NB4 (cell line): ENCODE results near the gene MACROD2.

Source experiments
- CTCF ChIP-seq: IDR thresholded peaks from one replicate; pipeline ENCODE4 v1.5.1; 2012; ENCODE audit warnings: low read depth, low read length
- POLR2A ChIP-seq: IDR thresholded peaks from 2 replicates; pipeline ENCODE4 v1.6.1; 2011; ENCODE audit warnings: mild to moderate bottlenecking; ENCODE audit not compliant: insufficient read length; ENCODE audit errors: extremely low read depth
- TF ChIP-seq, protein P1 (sequence below): IDR thresholded peaks from 2 replicates; pipeline ENCODE4 v1.6.1; 2011; ENCODE audit warnings: low read depth, low read length

DNA sequence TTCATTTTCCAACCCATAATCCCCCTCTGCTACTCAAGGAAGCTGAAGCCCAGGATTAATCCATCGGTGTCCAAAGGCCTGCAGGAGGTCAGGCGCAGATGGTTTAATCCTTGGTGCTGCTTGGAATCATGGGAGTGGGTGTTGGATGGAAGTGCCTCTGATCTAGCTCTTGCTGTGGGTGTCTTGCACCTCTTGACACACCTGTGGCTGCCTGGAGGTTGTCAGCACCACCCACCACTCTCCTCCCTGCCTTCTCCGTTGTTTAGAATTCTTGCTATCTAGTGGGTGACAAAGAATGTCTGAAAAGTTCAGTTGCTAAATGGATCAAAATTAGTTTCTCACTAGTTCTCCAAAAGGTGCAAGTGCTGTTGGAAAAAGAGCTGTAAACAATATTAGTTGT is 1416.5 kb downstream of the MACROD2 start:
- TF ChIP-seq CTCF (no peak), POLR2A (no peak)
- TF ChIP-seq, protein P1, sequence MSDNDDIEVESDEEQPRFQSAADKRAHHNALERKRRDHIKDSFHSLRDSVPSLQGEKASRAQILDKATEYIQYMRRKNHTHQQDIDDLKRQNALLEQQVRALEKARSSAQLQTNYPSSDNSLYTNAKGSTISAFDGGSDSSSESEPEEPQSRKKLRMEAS: no peak
